Measurements from ENCODE around the gene SLC6A6. TPM values are rescaled to one million over a fixed set of nuclear protein-coding genes. Genes with fewer than 3 reads are reported as not detected.
A peak's percentile ranks its signal among the peaks of the same experiment; 100 is the strongest.

Gene SLC6A6
- total RNA-seq, 2 experiments from 2014 or later = 27.8 to 31.2 TPM

- ChIA-PET POLR2A (no interaction called here), CTCF (interaction anchor here (0.6 kb wide), 1 partner anchor 437 kb away, joined by 3 read pairs; no protein-coding TSS in a partner anchor)
- H3K4me1 Mint-ChIP-seq (ENCODE audit: low read depth) = no peaks in the 10 kb centered on the region
- Histone ChIP-seq H3K27ac (ENCODE audit: low read depth in 1 of 2, low read length in 2 of 2) (no peak overlapping the region), H3K27me3 (ENCODE audit: control insufficient read depth in 1 of 2, insufficient read depth in 2 of 2, low read length in 2 of 2) (no peaks in the 10 kb centered on the region), H3K9me3 (ENCODE audit: control insufficient read depth in 1 of 2, insufficient read depth in 1 of 2, low read length in 2 of 2) (no peaks in the 10 kb centered on the region), H3K4me3 (ENCODE audit: low read length) (no peak overlapping the region), H3K4me1 (ENCODE audit: insufficient read depth, low read length) (no peaks in the 10 kb centered on the region), H3K36me3 (ENCODE audit: insufficient read depth, low read length) (no peaks in the 10 kb centered on the region)
- H3K27me3 Mint-ChIP-seq = no peaks in the 10 kb centered on the region
- no peaks in the 10 kb centered on the region for H3K9me3 Mint-ChIP-seq
- DNase-seq = peak in 1 of 14 experiments; percentile 24
- intact Hi-C loops (cut with DNase I, micrococcal nuclease) = no loop called here
- H3K27ac Mint-ChIP-seq = no peak overlapping the region
- no peak for TF ChIP-seq CTCF (IDR thresholded peaks at IDR 0.05)
- no peaks in the 10 kb centered on the region for H3K36me3 Mint-ChIP-seq (ENCODE audit: low read depth)
- H3K4me3 Mint-ChIP-seq = no peak overlapping the region
- no peak for ATAC-seq (ENCODE audit: poor library complexity)
Observed at GRCh38 chr3:14517601-14518431, 115.4 kb downstream of the SLC6A6 start.

GRCh38 chr3:14518432-14518802, 116.0 kb downstream of the SLC6A6 start:
- Mint-ChIP-seq H3K27ac (no peak overlapping the region), H3K36me3 (ENCODE audit: low read depth) (no peaks in the 10 kb centered on the region), H3K4me1 (ENCODE audit: low read depth) (no peaks in the 10 kb centered on the region), H3K9me3 (no peaks in the 10 kb centered on the region), H3K27me3 (no peaks in the 10 kb centered on the region), H3K4me3 (no peak overlapping the region)
- CTCF ChIA-PET = no interaction called here
- no peak for TF ChIP-seq CTCF (IDR thresholded peaks at IDR 0.05)
- DNase-seq = peak in 1 of 14 experiments; percentile 20
- Histone ChIP-seq H3K27me3 (ENCODE audit: control insufficient read depth in 1 of 2, insufficient read depth in 2 of 2, low read length in 2 of 2) (no peaks in the 10 kb centered on the region), H3K36me3 (ENCODE audit: insufficient read depth, low read length) (no peaks in the 10 kb centered on the region), H3K4me1 (ENCODE audit: insufficient read depth, low read length) (no peaks in the 10 kb centered on the region), H3K27ac (ENCODE audit: low read depth in 1 of 2, low read length in 2 of 2) (no peak overlapping the region), H3K4me3 (ENCODE audit: low read length) (no peak overlapping the region), H3K9me3 (ENCODE audit: control insufficient read depth in 1 of 2, insufficient read depth in 1 of 2, low read length in 2 of 2) (no peaks in the 10 kb centered on the region)
- POLR2A ChIA-PET = no interaction called here
- intact Hi-C loops (cut with DNase I, micrococcal nuclease) = no loop called here
- no peak for ATAC-seq (ENCODE audit: poor library complexity)

GRCh38 chr3:14518893-14519292, 116.5 kb downstream of the SLC6A6 start:
- TF ChIP-seq CTCF (IDR thresholded peaks at IDR 0.05) = no peak
- no peaks in the 10 kb centered on the region for H3K9me3 ChIP-seq (ENCODE audit: control insufficient read depth in 1 of 2, insufficient read depth in 1 of 2, low read length in 2 of 2)
- no peaks in the 10 kb centered on the region for H3K4me1 ChIP-seq (ENCODE audit: insufficient read depth, low read length)
- intact Hi-C loops (cut with DNase I, micrococcal nuclease) = no loop called here
- Mint-ChIP-seq H3K4me1 (ENCODE audit: low read depth) (no peaks in the 10 kb centered on the region), H3K27me3 (no peaks in the 10 kb centered on the region), H3K9me3 (no peaks in the 10 kb centered on the region), H3K36me3 (ENCODE audit: low read depth) (no peaks in the 10 kb centered on the region), H3K4me3 (no peak overlapping the region), H3K27ac (no peak overlapping the region)
- H3K4me3 ChIP-seq (ENCODE audit: low read length) = no peak overlapping the region
- DNase-seq = peak in 1 of 14 experiments; percentile 7
- POLR2A ChIA-PET = no interaction called here
- CTCF ChIA-PET = no interaction called here
- ATAC-seq (ENCODE audit: poor library complexity) = no peak
- H3K27me3 ChIP-seq (ENCODE audit: control insufficient read depth in 1 of 2, insufficient read depth in 2 of 2, low read length in 2 of 2) = no peaks in the 10 kb centered on the region
- no peaks in the 10 kb centered on the region for H3K36me3 ChIP-seq (ENCODE audit: insufficient read depth, low read length)
- H3K27ac ChIP-seq (ENCODE audit: low read depth in 1 of 2, low read length in 2 of 2) = no peak overlapping the region

Measured in CD4-positive, alpha-beta T cell (primary cell).